NCI-H1048 (cell line): Measurements from ENCODE around the gene GAB1.

Experiments used
- DNase-seq: peaks from one replicate; lab custom pipeline; 2025; lab: John Stamatoyannopoulos, UW

The GAB1 gene

DNA sequence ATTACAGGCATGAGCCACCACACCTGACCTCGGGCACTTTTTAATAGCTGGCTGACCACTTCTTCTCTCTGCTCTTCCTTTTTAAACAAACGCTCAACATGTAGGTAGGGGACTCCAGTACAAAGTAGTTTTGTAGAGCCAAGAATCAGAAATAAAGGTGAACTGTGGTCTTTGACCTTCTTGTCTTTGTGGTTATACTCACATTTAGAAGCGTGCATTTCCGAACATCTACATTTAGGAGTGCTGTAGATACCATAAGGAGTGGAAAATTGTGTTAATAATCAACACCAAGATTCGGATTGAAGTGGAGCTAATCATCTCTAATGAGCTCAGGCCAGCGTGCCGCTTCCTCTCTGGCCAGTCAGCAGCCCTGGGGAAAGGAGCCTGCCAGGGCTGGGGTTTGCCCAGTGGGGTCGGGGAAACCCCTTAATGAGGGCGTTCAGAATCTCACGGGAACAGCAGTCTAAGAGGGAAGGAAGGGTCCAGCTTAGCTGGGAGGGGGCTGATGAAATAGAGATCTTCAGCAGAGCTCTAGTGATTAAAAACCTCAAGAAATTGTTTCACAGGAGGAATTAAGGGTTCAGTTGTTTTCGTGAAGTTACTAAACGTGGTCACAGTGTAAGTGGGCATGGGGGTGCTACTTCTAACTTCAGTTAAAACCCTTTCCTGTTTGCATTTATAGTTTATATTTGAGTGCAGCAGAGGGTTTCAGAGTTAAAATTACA, 81.2 kb downstream of the GAB1 start:
- DNase-seq, result no peak

DNA sequence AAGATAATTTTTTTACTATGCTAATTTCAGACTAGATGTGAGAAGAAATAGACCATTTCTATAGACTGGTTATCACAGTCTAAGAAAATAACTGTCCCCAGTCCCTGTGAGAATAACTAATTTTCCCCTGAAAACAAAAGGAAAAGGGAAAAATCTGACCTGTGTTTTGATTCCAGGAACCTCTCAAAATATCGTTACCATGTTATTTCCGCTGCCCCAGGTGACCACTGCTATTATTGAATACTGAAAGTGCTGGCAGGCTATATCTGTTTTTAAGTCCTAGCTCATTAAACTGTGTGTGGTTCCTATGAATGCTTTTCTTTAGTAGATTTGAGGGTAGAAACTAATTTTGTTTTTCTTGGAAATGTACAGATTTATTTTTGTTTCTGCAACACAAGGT, 83.6 kb downstream of the GAB1 start:
- DNase-seq, result no peak

DNA sequence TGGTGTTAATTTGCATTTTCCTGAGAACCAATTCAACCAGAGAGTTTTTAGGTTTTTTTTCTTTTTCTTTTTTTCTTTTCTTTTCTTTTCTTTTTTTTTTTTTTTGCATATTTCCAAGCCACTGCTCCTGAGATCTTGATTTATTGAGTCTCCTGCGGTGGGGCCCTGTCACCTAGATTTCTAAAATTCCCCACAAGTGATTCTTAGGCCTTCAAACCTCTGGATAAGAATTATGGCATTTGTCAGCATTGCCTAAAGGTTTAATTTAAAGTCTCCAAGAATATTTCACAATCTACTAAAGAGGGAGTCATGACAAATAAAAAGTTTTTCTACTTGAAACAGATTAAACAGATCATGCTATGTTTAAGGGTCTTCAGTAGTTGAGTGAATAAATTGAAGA, 84.9 kb downstream of the GAB1 start:
- no peak for DNase-seq

DNA sequence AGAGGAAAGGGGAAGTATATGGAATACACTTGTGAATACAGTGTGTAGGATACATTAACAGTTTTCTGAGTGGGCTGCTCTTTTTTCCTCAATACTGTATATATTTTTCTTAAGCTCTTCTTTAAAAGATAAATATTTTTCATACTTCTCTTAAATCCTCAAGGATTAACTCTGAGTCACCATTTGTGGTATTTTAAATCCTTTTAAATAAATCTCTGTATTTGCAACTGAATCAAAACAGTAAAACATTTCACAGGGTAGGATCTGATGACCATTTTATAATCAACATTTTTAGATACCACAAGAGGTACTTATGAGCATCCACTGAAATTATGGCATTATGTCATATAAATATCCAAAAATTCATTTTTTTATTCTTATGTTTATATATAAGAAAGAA, 87.6 kb downstream of the GAB1 start:
- no peak for DNase-seq

DNA sequence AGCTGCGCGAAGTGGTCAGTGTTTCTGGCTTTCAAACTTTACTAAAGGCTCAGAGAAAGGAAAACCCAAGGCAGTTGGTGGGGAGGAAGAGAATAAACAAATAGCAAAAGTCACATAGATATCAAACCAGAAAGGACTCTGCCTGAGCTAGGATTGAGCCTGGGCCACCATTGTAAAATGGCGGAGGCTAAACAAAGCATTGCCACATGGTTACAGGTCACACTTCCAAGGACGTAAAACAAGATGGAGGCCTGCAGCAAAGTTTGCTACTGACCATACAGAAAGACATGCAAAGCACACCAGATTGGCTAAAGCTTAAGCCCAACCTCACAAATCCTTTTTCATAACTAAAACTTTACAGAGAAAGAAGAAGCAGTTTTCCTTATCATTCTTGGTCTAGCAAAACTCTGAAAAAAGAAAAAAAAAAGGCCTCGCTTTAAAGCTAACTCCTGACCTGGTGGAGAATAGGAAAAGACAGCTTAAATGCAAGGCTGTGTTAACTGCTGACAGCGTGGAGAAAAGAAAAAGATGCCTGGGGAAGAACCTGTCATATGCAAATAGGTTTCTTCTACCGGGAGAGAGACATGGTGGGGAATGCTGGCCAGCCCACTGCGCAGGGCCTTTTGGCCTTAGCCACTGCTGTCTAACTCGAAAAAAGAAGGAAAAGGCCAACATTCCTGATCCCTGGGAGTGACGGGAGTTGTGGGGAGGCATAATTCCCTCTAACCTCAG, 95.0 kb downstream of the GAB1 start:
- DNase-seq, result no peak

DNA sequence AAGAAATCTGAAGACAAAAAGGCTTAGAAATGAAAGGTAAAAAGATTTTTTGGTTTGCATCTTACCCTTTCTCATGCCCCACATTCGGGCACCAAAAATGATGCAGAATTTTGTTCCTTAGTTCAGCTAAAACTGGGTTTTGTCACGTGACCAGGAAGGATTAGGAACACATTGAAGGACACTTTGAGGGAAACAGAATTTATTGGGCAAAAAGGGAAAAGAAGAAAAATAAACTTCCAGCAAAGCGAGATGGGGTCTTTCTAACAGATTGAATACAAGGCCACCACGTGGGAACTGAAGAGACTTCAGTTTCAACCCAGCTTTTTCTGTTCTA, 95.5 kb downstream of the GAB1 start:
- no peak for DNase-seq

DNA sequence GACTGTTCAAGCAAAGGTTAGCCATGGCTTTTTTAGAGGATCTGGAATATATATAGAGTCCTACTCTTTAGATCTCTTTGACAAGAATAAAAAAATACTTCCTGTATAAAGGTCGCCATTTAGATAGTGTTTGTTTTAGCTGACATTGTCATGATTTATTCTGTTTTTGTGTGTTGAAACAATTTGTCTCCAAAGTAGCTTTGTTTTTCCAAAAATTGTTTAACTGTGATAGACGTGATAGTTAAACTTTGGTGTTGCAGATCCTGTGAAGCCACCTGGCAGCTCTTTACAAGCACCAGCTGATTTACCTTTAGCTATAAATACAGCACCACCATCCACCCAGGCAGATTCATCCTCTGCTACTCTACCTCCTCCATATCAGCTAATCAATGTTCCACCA, 96.6 kb downstream of the GAB1 start:
- no peak for DNase-seq

DNA sequence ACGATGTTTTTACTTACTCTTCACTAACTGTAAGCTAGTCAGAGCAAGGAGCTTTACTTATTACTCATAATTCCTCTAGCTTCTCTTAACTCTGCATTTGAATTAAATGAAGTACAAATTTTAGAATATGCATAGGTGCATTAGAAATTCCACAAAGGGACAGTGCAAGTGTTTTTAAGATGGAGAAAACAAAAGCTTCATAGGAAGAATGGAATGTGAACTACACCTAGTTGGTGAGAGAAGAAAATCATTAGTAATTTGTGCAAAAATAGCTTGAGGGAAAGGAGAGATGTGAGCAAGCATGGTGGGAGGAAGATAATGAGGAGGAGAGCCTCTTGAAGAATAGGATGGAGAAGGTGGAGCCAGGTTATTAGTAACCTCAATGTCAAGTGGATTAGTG, 99.3 kb downstream of the GAB1 start:
- DNase-seq, result no peak

DNA sequence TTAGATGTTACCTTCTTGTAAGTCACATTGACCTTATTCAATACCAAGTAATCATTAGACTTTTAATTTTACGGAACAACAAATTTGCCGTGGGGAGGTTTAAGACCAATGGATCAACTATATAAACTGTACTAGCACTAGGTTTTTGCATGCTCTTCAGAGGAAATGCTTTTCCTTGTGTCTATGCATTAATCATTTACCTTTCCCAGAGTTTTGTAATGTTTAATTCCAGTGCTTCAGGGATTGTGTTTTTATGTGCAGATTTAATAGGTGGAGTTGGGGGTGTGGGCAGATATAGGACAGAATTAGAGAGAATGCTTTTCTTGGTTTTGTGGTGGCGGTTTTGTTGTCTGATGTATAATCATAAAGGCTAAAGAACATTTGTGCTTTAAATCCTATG, 100.8 kb downstream of the GAB1 start:
- no peak for DNase-seq

DNA sequence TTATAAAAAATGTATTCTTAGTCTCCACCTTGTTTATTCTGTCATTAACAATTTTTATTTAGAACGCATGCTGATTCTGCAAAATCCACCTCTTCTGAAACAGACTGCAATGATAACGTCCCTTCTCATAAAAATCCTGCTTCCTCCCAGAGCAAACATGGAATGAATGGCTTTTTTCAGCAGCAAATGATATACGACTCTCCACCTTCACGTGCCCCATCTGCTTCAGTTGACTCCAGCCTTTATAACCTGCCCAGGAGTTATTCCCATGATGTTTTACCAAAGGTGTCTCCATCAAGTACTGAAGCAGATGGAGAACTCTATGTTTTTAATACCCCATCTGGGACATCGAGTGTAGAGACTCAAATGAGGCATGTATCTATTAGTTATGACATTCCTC, 101.3 kb downstream of the GAB1 start:
- DNase-seq, result no peak

DNA sequence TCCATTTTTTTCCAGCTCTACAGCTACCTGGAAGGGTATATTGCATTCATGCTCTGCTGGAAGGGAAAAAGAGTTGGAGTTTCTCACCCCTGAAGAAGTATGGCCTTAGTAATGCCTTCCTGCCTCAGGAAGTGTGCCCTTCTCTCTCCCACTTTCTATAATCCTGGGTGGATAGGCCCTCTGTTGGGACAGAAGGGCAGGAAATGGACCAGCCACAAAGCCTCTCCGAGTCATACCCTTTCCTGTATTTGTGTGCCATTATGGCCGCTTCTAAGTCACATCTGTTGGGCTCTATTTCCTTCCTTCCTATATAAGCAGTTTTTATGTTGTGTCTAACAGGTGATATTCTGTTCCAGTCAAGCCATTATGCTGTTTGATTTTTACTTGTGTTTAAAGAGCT, 102.0 kb downstream of the GAB1 start:
- no peak for DNase-seq

DNA sequence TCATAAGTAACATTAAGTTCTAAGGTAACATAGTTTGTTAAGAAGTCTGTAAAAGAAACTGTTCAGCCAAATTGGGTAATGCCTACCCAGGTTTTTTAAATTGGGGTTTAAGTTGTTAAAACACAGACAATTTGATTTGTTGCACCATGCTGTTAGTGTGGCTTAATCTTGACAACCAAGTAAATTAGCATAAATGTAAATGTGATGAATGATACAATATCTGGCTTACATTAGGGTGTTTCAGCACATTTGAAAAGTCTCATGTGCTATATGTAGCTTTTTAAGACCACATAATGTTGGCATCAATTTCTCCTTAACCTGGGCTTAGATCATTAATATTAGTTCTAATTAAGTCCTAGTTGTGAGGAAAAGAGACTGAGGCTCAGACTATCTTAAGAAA, 104.4 kb downstream of the GAB1 start:
- DNase-seq, result no peak

DNA sequence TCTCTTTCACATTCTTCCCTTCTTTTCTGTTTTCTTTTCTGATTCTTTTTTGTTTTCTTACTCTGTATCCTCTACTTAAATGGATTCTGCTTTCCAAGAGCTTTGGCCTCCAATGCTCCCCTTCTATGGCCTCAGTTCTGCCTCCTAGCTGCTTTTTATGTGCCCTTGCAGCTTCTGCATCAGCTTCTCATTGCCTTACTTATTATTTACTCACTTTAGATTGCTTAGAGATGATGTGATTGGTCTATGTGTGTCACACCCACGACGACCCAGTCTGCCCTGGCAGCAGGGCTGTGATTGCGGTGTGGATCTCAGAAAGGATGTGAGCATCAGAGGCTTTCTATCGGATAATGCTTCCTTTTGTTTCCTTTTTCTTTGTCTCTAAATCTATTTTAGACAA, 105.0 kb downstream of the GAB1 start:
- no peak for DNase-seq

DNA sequence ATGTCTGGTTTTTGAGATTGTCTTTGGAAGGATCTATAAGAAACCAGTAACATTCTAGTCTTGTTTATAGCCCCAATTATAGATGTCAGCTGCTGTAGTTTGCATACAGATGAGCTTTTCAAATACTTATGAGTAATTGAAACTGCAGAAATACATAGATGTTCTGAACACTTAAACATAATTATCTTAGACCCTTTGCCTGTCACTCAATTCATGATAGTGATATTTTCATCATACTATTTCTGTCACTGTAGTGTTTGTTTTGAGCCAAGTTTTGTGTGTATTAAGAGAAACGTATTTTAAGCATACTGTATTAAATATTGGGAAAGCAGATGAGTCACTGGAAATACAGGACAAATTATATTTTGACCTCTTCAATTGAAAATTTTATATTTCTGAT, 107.1 kb downstream of the GAB1 start:
- DNase-seq, result no peak

DNA sequence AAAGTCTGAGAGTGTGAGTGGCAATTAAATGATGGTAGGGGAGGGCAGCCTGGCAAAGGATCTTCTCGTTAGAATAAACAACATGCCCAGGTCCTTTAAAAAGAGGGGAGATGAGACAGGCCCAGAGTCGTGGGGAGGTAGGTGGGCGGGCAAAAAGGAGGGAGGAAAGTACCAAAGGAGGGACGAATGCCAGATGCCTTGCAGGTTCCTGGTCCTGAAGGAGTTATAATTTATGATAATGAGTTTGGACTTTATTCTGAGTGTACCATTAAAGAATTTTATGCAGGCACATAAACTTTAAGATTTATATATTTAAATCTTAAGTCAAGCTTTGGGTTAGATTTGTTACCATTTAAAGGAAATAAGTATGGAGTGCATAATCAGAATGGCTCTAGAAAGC, 114.5 kb downstream of the GAB1 start:
- DNase-seq, result no peak

DNA sequence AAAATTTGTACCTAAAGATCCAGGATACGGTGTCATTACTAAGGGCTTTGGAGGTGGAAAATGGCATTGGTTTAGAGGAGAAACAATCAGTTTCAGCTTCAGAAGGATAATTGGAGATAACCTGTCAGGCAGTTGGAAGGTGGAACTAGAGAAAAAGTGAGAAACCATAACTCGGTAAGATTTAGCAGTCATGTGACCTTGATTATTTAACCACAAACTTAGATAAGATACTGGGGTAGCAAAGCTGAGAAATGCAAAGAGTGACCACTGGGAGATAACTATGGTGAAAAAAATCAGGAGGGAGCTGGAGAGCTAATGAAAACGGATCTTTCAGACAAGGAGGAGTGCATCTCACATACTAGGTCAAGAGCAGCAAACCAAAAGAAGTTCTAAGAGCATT, 118.5 kb downstream of the GAB1 start:
- no peak for DNase-seq

DNA sequence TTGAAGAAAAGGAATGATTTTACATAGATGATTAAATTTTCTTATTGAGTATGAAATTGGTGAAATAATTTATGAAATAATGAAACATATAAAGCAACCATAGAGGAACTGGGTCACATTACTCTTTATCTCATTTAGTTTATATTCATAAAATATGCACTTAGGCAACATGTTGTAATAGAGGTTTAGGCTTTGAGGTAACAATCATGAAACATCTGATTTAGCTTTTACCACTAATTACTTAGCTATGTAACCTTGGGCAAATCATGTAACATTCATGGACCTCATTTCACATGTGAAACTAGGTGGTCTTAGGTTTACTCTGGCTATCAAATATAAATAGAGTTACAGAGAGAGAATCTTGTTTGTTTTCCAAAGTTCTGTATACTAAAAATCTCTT, 122.3 kb downstream of the GAB1 start:
- DNase-seq, result no peak

DNA sequence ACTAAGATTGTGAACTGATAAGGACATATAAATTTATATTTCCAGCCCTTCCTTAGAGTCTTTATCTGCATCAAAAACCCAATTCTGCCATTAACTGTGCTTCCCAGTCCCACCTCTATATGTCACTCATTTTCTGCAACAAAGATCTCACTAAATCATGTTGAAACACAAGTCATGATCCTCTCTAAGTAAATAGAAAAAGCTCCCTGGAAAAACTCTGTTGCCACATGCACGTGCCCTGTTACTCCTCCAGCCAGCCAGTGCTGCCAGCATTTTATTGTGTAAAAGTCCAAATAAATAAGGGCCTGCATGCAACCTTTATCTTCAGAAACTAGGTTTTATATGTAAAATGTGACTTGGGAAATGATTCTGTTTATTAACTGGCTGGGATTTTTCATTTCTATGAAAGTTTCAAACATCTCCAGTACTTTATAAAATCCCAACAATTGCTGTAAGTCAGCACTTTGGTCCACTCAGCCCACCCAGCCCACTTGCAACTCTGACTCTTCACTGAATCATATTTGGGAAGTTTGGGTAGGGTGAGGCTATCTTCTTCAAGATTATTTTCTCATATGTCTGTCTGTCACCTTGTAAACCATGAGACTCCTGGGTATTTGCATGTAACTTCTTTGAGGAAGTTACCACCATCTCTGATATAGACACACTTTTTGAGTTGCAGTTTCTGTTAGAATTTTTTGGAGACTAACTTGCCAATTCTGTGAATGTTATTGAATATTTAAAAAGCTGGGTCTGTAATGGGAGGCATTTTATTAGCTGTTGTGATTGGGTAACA, 136.9 kb downstream of the GAB1 start:
- DNase-seq, result no peak

DNA sequence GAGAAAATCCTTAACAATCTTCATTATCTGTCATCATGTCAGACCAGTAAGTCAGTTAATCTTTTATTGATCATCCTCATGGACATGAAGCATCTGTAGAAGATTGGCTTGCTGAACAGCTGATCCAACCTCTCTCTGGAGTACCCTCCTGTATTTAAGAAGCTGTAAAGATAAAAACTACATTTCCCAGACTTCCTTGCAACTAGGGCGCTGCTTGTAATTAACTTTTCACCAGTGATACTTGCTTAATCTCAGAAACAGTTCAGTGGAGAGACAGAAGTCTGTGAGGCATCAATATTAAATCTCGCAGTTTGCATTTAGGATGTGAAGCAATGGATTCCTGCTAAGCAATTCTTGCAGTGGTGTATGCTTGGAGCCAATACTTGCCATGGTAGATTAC, 140.8 kb downstream of the GAB1 start:
- DNase-seq, result no peak

DNA sequence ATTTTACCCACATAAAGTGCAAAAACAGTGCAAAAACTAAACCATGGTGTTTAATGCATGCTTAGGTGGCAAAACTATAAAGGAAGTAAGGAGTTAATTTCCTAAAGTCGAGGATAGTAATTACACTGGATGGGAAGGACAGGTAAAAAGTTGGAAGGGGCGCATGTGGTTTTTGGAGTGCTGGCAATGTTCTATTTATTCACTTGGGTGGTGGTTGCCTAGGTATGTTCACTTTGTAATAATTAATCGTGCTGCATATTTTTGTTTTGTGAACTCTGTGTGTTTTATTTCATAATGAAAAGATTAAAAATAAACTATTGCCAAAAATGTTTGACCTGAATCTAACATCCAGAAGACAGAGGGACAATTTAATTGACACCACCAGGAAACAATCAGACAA, 144.7 kb downstream of the GAB1 start:
- no peak for DNase-seq

DNA sequence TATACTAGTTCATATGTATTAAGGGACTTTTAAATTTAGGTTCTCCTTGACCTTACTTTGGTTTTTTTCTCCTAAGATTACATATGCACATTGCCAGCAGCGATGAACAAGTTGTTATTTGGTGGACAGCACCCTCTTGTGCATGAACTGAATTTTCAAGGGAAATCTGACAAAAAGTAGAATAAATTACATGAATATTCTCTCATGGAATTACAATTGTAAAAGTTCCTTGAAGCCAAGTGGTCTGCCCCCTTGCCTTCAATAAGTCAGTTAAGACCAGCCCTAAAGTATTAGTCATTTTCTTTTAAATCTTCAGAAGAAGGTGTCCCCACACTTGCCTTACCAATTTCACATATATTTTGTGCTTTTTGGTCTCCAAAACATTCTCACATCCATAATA, 146.2 kb downstream of the GAB1 start:
- DNase-seq, result no peak

DNA sequence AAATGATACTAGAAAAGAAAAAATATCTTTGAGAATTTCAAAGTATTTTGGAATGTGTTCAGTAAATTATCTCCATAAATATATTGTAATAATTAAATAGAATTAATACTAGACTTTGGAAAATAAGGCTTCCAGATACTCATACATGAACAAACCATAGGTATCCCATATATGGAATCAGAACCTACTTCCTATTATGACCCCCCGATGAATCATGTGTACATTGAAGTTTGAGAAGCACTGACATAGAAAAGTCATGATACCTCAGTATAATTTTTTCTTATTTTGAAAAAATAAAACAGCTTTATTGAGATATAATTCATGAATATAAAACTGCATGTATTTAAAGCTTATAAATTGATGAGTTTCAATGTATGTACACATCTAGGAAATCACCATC, 149.6 kb downstream of the GAB1 start:
- no peak for DNase-seq

DNA sequence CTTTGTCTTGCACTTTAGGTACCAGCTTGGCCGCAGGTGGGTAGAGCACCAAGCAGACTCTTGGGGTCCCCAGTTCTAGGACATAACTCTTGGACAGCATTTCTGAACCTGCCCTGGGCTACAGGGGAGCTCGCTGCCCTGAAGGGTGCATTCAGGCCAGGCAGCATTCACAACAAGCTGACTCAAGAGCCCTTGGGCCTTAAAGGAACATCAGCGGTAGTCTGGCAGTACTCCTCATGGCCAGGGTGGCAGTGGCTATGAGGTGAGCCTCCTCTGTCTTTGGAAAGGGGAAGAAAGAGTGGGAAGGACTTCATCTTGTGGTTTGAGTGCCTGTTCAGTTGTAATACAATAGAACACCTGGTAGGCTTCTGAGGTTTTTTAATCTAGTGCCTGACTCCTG, 152.0 kb downstream of the GAB1 start:
- DNase-seq, result no peak
